Small intestine (tissue), 7 donors: ENCODE results near the gene DGAT2. TPM values are rescaled to one million over a fixed set of nuclear protein-coding genes. Genes with fewer than 3 reads are reported as not detected.
"Not testable (repeated sequence)": the region's sequence is repeated elsewhere in the genome, so short reads cannot be mapped to it uniquely, and the experiment has no call there.

Source experiments
- DNase-seq, 2 donors: peaks; one replicate each; pipeline versions ENCODE4 v3.0.0 to v3.0.0-alpha.2; 2013
- FAIRE-seq: peaks from 2 replicates; lab custom pipeline; 2012; peaks lifted over from hg19 to GRCh38; lab: Jason Lieb, UNC
- H3K27ac ChIP-seq, 3 donors: one replicate each; pipeline ENCODE4 v1.5.1; 2013; ENCODE audit warnings: low read length in 2 of 3, mild to moderate bottlenecking in 2 of 3, control low read depth in 1 of 3, inconsistent platforms in 1 of 3, low read depth in 1 of 3, moderate library complexity in 1 of 3
- H3K27me3 ChIP-seq, 3 donors: one replicate each; pipeline ENCODE4 v1.6.1; 2013; ENCODE audit warnings: low read length in 3 of 3, inconsistent platforms in 1 of 3; ENCODE audit not compliant: control insufficient read depth in 3 of 3, insufficient read depth in 3 of 3
- H3K36me3 ChIP-seq, 3 donors: one replicate each; pipeline ENCODE4 v1.6.1; 2013; ENCODE audit warnings: low read length in 3 of 3, inconsistent platforms in 1 of 3, low read depth in 1 of 3, mild to moderate bottlenecking in 1 of 3, moderate library complexity in 1 of 3; ENCODE audit not compliant: control insufficient read depth in 3 of 3, insufficient read depth in 2 of 3
- H3K4me1 ChIP-seq, 3 donors: one replicate each; pipeline ENCODE4 v1.6.1; 2013; ENCODE audit warnings: low read length in 2 of 3, inconsistent platforms in 1 of 3, low read depth in 1 of 3, mild to moderate bottlenecking in 1 of 3, moderate library complexity in 1 of 3; ENCODE audit not compliant: control insufficient read depth in 3 of 3, insufficient read depth in 2 of 3
- H3K4me3 ChIP-seq, 3 donors: one replicate each; pipeline ENCODE4 v1.5.1; 2013; ENCODE audit warnings: low read length in 3 of 3, control low read depth in 1 of 3, inconsistent platforms in 1 of 3, low read depth in 1 of 3, mild to moderate bottlenecking in 1 of 3, moderate library complexity in 1 of 3
- H3K9me3 ChIP-seq, 2 donors: one replicate each; pipeline ENCODE4 v1.6.1; 2013; ENCODE audit warnings: low read depth in 1 of 2, low read length in 1 of 2; ENCODE audit not compliant: control insufficient read depth in 2 of 2, insufficient read depth in 1 of 2
- WGBS, 3 donors: extraction: QIAGEN DNeasy Blood & Tissue Kit; methylation state at CpG; one replicate each; pipeline ENCODE4 v1.1.7; 2013; 5-methylcytosine and 5-hydroxymethylcytosine counted together
- polyA plus RNA-seq, 4 donors: library from polyadenylated mRNA; stranded (reverse) in 3 of 4; unstranded in 1 of 4; fragments of 200-250 nt in 3 of 4; fragments of 120-200 nt in 1 of 4; gene quantifications; one replicate each; pipeline versions ENCODE4 v1.2.1 to v1.2.3, GENCODE V29; 2013
- donor health status: healthy with polysubstance abuse.
- donor health status: control.
- donor health status: control.
- donor health status: Bipolar disorder and iron deficiency.
- donor health status: healthy.

Gene DGAT2
- polyA plus RNA-seq, 4 donors = 5.8 to 97.5 (median 16.4) TPM

- not testable (repeated sequence) for H3K4me3 ChIP-seq, H3K9me3 ChIP-seq, H3K27me3 ChIP-seq, FAIRE-seq, H3K36me3 ChIP-seq, DNase-seq
- peaks cover 0 to 22% (median 0%) of the 10 kb centered on the region in 3 donors for H3K4me1 ChIP-seq
- H3K27ac ChIP-seq = peak overlapping the region in 2 of 3 donors; percentile 9 to 10
- 90 to 100% (median 97%) methylated on average over 4 of the region's 4 CpGs for WGBS, 3 donors
These were observed 25.4 kb upstream of the DGAT2 start for GRCh38 chr11:75743159-75743558.

GRCh38 chr11:75743711-75744563 is 24.6 kb upstream of the DGAT2 start:
- no peak overlapping the region for H3K4me3 ChIP-seq
- 30 to 49% (median 38%) methylated on average over 9 of the region's 9 CpGs for WGBS, 3 donors
- DNase-seq (peak; percentile 49 to 59), FAIRE-seq (no peak)
- peaks cover 0 to 2% of the 10 kb centered on the region in 2 donors for H3K9me3 ChIP-seq
- no peaks in the 10 kb centered on the region for H3K36me3 ChIP-seq
- H3K27me3 ChIP-seq = peaks cover 0 to 3% (median 0%) of the 10 kb centered on the region in 3 donors
- peak overlapping the region in 1 of 3 donors; percentile 31 for H3K27ac ChIP-seq
- H3K4me1 ChIP-seq = peaks cover 0 to 22% (median 0%) of the 10 kb centered on the region in 3 donors

GRCh38 chr11:75745807-75746206 is 22.8 kb upstream of the DGAT2 start:
- H3K36me3 ChIP-seq = no peaks in the 10 kb centered on the region
- peaks cover 0 to 18% (median 0%) of the 10 kb centered on the region in 3 donors for H3K4me1 ChIP-seq
- FAIRE-seq (no peak), DNase-seq (no peak)
- WGBS, 3 donors = 84 to 88% (median 86%) methylated on average over 5 of the region's 5 CpGs
- H3K27me3 ChIP-seq = peaks cover 0 to 3% (median 0%) of the 10 kb centered on the region in 3 donors
- no peak overlapping the region for H3K4me3 ChIP-seq
- no peaks in the 10 kb centered on the region for H3K9me3 ChIP-seq
- H3K27ac ChIP-seq = no peak overlapping the region

GRCh38 chr11:75748729-75749273 is 19.8 kb upstream of the DGAT2 start:
- DNase-seq, FAIRE-seq, H3K4me3 ChIP-seq, H3K36me3 ChIP-seq, H3K4me1 ChIP-seq, H3K27me3 ChIP-seq, H3K27ac ChIP-seq, H3K9me3 ChIP-seq: not testable (repeated sequence)
- 13 to 46% (median 44%) methylated on average over 7 to 18 of the region's 26 CpGs for WGBS, 3 donors

- not testable (repeated sequence) for FAIRE-seq, H3K36me3 ChIP-seq, H3K4me3 ChIP-seq, H3K4me1 ChIP-seq, H3K27me3 ChIP-seq, H3K27ac ChIP-seq, DNase-seq, H3K9me3 ChIP-seq
These were observed 13.6 kb upstream of the DGAT2 start for GRCh38 chr11:75754933-75755332.

- Histone ChIP-seq H3K9me3 (no peaks in the 10 kb centered on the region), H3K27me3 (no peaks in the 10 kb centered on the region), H3K36me3 (no peaks in the 10 kb centered on the region), H3K27ac (no peak overlapping the region), H3K4me3 (no peak overlapping the region), H3K4me1 (peaks cover 0 to 15% (median 0%) of the 10 kb centered on the region in 3 donors)
- 75 to 80% (median 76%) methylated on average over 2 of the region's 2 CpGs for WGBS, 3 donors
- no peak for FAIRE-seq
- no peak for DNase-seq
These were observed 10.9 kb upstream of the DGAT2 start for GRCh38 chr11:75757651-75758050.

GRCh38 chr11:75759832-75760231 is 8.7 kb upstream of the DGAT2 start:
- 80 to 87% (median 82%) methylated on average over 4 of the region's 4 CpGs for WGBS, 3 donors
- peaks cover 0 to 19% (median 0%) of the 10 kb centered on the region in 3 donors for H3K4me1 ChIP-seq
- no peak for FAIRE-seq

GRCh38 chr11:75760243-75760642 is 8.3 kb upstream of the DGAT2 start:
- no peak overlapping the region for H3K4me3 ChIP-seq
- H3K36me3 ChIP-seq = no peaks in the 10 kb centered on the region
- DNase-seq (no peak), FAIRE-seq (no peak)
- no peak overlapping the region for H3K27ac ChIP-seq
- no peaks in the 10 kb centered on the region for H3K27me3 ChIP-seq
- peaks cover 0 to 19% (median 0%) of the 10 kb centered on the region in 3 donors for H3K4me1 ChIP-seq
- no peaks in the 10 kb centered on the region for H3K9me3 ChIP-seq

More at GRCh38 chr11:75759832-75760231, 8.7 kb upstream of the DGAT2 start:
- Histone ChIP-seq H3K27ac (no peak overlapping the region), H3K9me3 (no peaks in the 10 kb centered on the region), H3K36me3 (no peaks in the 10 kb centered on the region), H3K4me3 (no peak overlapping the region), H3K27me3 (no peaks in the 10 kb centered on the region)
- no peak for DNase-seq
